Measurements from ENCODE around the gene SKP2.

- no peak for TF ChIP-seq POU6F1 (CRISPR knock-in tag; IDR thresholded peaks at IDR 0.05; ENCODE audit: borderline replicate concordance, low read depth)
- TF ChIP-seq PATZ1 (CRISPR knock-in tag; IDR thresholded peaks at IDR 0.05; ENCODE audit: borderline replicate concordance), result no peak
These were observed 62.5 kb downstream of the SKP2 start for GRCh38 chr5:36214436-36214835.

Data from SK-N-SH treated with all-trans-retinoic acid at 6 μM for 48 hours (cell line).